GM19193 (cell line): ENCODE results near the gene SNX1.

Experiments used
- POLR2A ChIP-seq: IDR thresholded peaks from 4 replicates; pipeline ENCODE4 v1.6.1; 2011; ENCODE audit not compliant: insufficient read depth, insufficient read length; ENCODE audit errors: extremely low read depth

SNX1 gene

GRCh38 chr15:64110950-64111678 is 15.3 kb downstream of the SNX1 start:
- TF ChIP-seq POLR2A: no peak

GRCh38 chr15:64111679-64112050 is 15.9 kb downstream of the SNX1 start:
- TF ChIP-seq POLR2A: no peak

- no peak for TF ChIP-seq POLR2A
Measured at GRCh38 chr15:64112073-64112772, 16.4 kb downstream of the SNX1 start.

GRCh38 chr15:64112904-64113303 is 17.1 kb downstream of the SNX1 start:
- no peak for TF ChIP-seq POLR2A

- TF ChIP-seq POLR2A: no peak
Measured at GRCh38 chr15:64117759-64118487, 22.1 kb downstream of the SNX1 start.

GRCh38 chr15:64121614-64122013 is 25.8 kb downstream of the SNX1 start:
- no peak for TF ChIP-seq POLR2A

GRCh38 chr15:64122444-64122843 is 26.7 kb downstream of the SNX1 start:
- no peak for TF ChIP-seq POLR2A

GRCh38 chr15:64122936-64123351 is 27.2 kb downstream of the SNX1 start:
- TF ChIP-seq POLR2A: no peak

- TF ChIP-seq POLR2A: no peak
Measured at GRCh38 chr15:64125978-64126377, 30.2 kb downstream of the SNX1 start.

GRCh38 chr15:64127521-64128270 is 31.9 kb downstream of the SNX1 start:
- no peak for TF ChIP-seq POLR2A

- TF ChIP-seq POLR2A: no peak
Measured at GRCh38 chr15:64130159-64130558, 34.4 kb downstream of the SNX1 start.

GRCh38 chr15:64131547-64131946 is 35.8 kb downstream of the SNX1 start:
- TF ChIP-seq POLR2A: no peak

- no peak for TF ChIP-seq POLR2A
Measured at GRCh38 chr15:64132217-64132616, 36.4 kb downstream of the SNX1 start.

GRCh38 chr15:64133623-64134344 is 38.0 kb downstream of the SNX1 start:
- no peak for TF ChIP-seq POLR2A
